Left lung (tissue), 10 donors: ENCODE measurements around the gene TAOK3. TPM values are rescaled to one million over a fixed set of nuclear protein-coding genes. Genes with fewer than 3 reads are reported as not detected.

Experiments
- ATAC-seq: fragments of 200-7000 bp; cut with Tn5 transposase; one replicate; pipeline ENCODE4 v1.9.1; 2020; ENCODE audit warnings: moderate library complexity
- DNase-seq, 4 donors: peaks; one replicate each; pipeline ENCODE4 v3.0.0-alpha.2; 2013 to 2020
- H3K27ac ChIP-seq, 2 donors: fragments of 200-600 bp; sonication (generic) in 1 of 2; one replicate each; pipeline versions ENCODE4 v1.5.0 to v1.8.0; 2020 to 2021
- H3K27me3 ChIP-seq, 2 donors: fragments of 200-600 bp; sonication (generic) in 1 of 2; one replicate each; pipeline versions ENCODE4 v1.5.0 to v1.8.0; 2020 to 2021
- H3K36me3 ChIP-seq, 2 donors: fragments of 200-600 bp; sonication (generic) in 1 of 2; one replicate each; pipeline versions ENCODE4 v1.5.0 to v1.8.0; 2020 to 2021
- H3K4me1 ChIP-seq, 2 donors: fragments of 200-600 bp; one replicate each; pipeline ENCODE4 v1.8.0; 2021
- H3K4me3 ChIP-seq, 2 donors: fragments of 200-600 bp; sonication (generic) in 1 of 2; one replicate each; pipeline versions ENCODE4 v1.5.0 to v1.8.0; 2020 to 2021; ENCODE audit warnings: mild to moderate bottlenecking in 1 of 2
- H3K9me3 ChIP-seq, 2 donors: fragments of 200-600 bp; sonication (generic) in 1 of 2; one replicate each; pipeline versions ENCODE4 v1.5.0 to v1.8.0; 2020 to 2021
- intact Hi-C, 2 donors: fragments of 100-400 bp; cut with DNase I; formaldehyde crosslinking; loops; one replicate each; pipeline versions ENCODE4 v1.11.2 to v1.14.2; 2022
- polyA plus RNA-seq, 6 donors: library from polyadenylated mRNA; unstranded; fragments of 120-200 nt; gene quantifications; one replicate each; pipeline ENCODE4 v1.2.1, GENCODE V29; 2013; ENCODE audit not compliant: insufficient read length in 6 of 6
- total RNA-seq, 2 donors: library from RNA; stranded (reverse); fragmentation: NEBNext Ultra II Directional; extraction: Animal tissue kit (Norgen Biotek cat#: 25700); gene quantifications; one replicate each; pipeline ENCODE4 v1.2.1, GENCODE V29; 2021
- TF ChIP-seq, protein P1 (sequence below), 2 donors: fragments of 200-600 bp; sonication (generic) in 1 of 2; IDR thresholded peaks; one replicate each; pipeline versions ENCODE4 v1.5.0 to v1.8.0; 2021; ENCODE audit warnings: antibody characterized with exemption in 2 of 2
- donor health status: DM: no; HTN: yes; CAD: no.
- donor health status: DM: no; HTN: no; CAD: no.

TAOK3 gene
- total and polyA plus RNA-seq, 8 donors = 39.5 to 61.8 (median 52.1) TPM

DNA sequence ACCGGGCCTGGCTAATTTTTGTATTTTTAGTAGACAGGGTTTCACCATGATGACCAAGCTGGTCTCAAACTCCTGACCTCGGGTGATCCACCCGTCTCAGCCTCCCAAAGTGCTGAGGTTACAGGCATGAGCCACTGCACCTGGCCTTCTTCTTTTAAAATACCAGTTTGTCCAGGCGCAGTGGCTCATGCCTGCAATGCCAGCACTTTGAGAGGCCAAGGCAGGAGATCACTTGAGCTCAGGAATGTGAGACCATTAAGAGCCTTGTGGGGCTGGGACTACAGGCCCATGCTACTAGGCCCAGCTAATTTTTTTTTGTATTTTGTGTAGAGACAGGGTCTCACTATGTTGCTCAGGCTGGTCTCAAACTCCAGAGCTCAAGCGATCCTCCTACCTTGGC, 244.8 kb downstream of the TAOK3 start:
- Histone ChIP-seq H3K4me3 (no peak overlapping the region), H3K9me3 (no peaks in the 10 kb centered on the region), H3K36me3 (no peaks in the 10 kb centered on the region), H3K4me1 (peaks cover 2 to 4% of the 10 kb centered on the region in 2 donors), H3K27me3 (no peaks in the 10 kb centered on the region), H3K27ac (no peak overlapping the region)
- TF ChIP-seq, protein P1, sequence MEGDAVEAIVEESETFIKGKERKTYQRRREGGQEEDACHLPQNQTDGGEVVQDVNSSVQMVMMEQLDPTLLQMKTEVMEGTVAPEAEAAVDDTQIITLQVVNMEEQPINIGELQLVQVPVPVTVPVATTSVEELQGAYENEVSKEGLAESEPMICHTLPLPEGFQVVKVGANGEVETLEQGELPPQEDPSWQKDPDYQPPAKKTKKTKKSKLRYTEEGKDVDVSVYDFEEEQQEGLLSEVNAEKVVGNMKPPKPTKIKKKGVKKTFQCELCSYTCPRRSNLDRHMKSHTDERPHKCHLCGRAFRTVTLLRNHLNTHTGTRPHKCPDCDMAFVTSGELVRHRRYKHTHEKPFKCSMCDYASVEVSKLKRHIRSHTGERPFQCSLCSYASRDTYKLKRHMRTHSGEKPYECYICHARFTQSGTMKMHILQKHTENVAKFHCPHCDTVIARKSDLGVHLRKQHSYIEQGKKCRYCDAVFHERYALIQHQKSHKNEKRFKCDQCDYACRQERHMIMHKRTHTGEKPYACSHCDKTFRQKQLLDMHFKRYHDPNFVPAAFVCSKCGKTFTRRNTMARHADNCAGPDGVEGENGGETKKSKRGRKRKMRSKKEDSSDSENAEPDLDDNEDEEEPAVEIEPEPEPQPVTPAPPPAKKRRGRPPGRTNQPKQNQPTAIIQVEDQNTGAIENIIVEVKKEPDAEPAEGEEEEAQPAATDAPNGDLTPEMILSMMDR (IDR thresholded peaks at IDR 0.05) = no peak
- intact Hi-C loops = no loop called here
- ATAC-seq (peak; percentile 37), DNase-seq (peak in 1 of 4 donors; percentile 4)

DNA sequence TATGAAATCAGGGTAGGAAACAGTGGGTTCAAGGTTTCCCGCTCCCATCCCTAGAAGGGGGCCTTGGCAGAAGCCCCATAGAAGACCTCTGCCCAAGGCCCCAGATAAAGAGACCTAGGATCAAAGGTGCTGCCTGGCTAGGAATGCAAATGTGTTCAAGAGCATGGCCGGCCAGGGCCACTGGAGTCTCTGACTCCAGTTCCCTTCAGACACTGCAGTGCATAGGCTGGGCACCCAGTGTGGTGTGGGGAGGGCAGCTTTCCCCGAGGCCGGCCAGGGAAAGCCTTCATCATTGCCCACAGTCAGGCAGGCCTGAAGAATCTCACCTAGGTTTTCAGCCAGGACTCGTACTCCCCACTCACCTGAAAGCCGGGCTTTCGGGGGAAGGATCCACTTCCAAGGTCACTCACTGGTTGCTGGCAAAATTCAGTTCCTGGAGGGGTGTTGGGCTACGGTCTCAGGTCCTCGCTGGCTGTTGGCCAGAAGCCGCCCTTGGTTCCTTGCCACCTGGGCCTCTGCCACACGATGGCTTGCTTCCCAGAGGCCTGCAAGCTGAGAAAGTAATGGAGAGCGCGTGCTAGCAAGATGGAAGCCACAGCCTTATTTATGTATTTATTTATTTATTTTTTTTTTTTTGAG, 246.5 kb downstream of the TAOK3 start:
- ATAC-seq = peak; percentile 73
- peak in 1 of 4 donors; percentile 37 for DNase-seq
- Histone ChIP-seq H3K27ac (no peak overlapping the region), H3K36me3 (no peaks in the 10 kb centered on the region), H3K4me1 (peaks cover 0 to 4% of the 10 kb centered on the region in 2 donors), H3K4me3 (no peak overlapping the region), H3K27me3 (no peaks in the 10 kb centered on the region), H3K9me3 (no peaks in the 10 kb centered on the region)
- TF ChIP-seq, protein P1 (IDR thresholded peaks at IDR 0.05) = no peak
- intact Hi-C loops = no loop called here

DNA sequence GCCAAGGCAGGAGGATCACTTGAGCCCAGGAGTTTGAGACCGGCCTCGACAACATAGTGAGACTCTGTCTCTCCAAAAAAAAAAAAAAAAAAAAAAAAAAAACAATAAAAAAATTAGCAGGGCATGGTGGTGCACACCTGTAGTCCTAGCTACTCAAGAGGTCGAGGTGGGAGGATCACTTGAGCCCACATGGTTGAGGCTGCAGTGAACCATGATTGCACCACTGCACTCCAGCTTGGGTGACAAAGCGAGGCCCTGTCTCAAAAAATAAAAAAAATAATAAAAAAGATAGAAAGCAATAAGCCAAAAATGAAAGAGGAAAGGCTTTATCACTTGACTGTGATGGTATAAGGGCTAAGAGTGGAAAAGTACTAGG, 247.0 kb downstream of the TAOK3 start:
- no peaks in the 10 kb centered on the region for H3K36me3 ChIP-seq
- H3K4me3 ChIP-seq = no peak overlapping the region
- no peaks in the 10 kb centered on the region for H3K27me3 ChIP-seq
- no peak for ATAC-seq
- intact Hi-C loops = no loop called here
- H3K9me3 ChIP-seq = no peaks in the 10 kb centered on the region
- H3K27ac ChIP-seq = no peak overlapping the region
- H3K4me1 ChIP-seq = peaks cover under 1 to 6% of the 10 kb centered on the region in 2 donors
- TF ChIP-seq, protein P1 (IDR thresholded peaks at IDR 0.05) = no peak
- peak in 1 of 4 donors; percentile 4 for DNase-seq

DNA sequence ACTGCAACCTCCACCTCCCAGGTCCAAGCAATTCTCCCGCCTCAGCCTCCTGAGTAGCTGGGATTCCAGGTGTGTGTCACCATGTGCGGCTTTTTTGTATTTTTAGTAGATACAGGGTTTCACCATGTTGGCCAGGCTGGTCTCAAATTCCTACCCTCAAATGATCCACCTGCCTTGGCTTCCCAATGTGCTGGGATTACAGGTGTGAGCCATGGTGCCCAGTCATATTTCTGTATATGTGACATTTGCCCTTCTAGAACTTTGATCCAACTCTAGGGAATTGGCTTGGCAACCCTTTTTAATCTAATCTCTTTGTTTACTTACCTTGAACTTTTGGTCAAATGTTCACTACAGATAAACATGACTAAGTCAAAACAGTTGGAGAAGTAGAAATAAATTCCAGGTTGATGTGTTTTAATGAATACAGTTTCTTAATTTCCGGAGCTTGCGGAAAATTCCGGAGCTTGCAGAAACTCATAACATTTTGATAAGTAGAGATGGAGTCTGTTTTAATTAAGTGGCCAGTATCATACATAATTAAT, 248.3 kb downstream of the TAOK3 start:
- H3K36me3 ChIP-seq = no peaks in the 10 kb centered on the region
- intact Hi-C loops = no loop called here
- ATAC-seq = no peak
- no peak overlapping the region for H3K4me3 ChIP-seq
- TF ChIP-seq, protein P1 (IDR thresholded peaks at IDR 0.05) = no peak
- H3K4me1 ChIP-seq = peaks cover 5 to 6% of the 10 kb centered on the region in 2 donors
- H3K9me3 ChIP-seq = no peaks in the 10 kb centered on the region
- no peaks in the 10 kb centered on the region for H3K27me3 ChIP-seq
- no peak overlapping the region for H3K27ac ChIP-seq
- DNase-seq = no peak

DNA sequence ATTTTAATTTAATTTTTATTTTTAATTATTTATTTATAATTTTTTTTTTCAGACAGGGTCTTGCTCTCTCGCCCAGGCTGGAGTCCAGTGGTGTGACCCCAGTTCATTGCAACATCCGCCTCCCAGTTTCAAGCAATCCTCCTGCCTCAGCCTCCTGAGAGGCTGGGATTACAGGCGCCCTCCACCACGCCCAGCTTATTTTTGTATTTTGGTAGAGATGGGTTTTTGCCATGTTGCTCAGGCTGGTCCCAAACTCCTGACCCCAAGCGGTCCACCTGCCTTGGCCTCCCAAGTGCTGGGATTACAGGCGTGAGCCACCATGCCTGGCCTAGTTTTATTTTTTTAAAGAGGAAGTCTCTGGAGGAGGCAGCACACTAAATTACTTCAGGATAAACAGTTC, 250.4 kb downstream of the TAOK3 start:
- intact Hi-C loops = no loop called here
- no peak for DNase-seq
- Histone ChIP-seq H3K4me1 (peaks cover 5 to 6% of the 10 kb centered on the region in 2 donors), H3K27me3 (no peaks in the 10 kb centered on the region), H3K4me3 (no peak overlapping the region), H3K27ac (no peak overlapping the region), H3K36me3 (no peaks in the 10 kb centered on the region), H3K9me3 (no peaks in the 10 kb centered on the region)
- TF ChIP-seq, protein P1 (IDR thresholded peaks at IDR 0.05) = no peak
- ATAC-seq = no peak
